HepG2 (cell line): ENCODE data around the gene RAP1GAP2.

Experiments used
- BRF2 ChIP-seq: sonication (generic); formaldehyde crosslinking; IDR thresholded peaks from 2 replicates; pipeline ENCODE4 v1.8.1; 2022; ENCODE audit warnings: mild to moderate bottlenecking, missing genetic modification reagents
- CTCF ChIP-seq: sonication (generic); formaldehyde crosslinking; IDR thresholded peaks from 2 replicates; pipeline ENCODE4 v1.5.0; 2020; ENCODE audit warnings: mild to moderate bottlenecking, missing genetic modification reagents, moderate library complexity
- YY1 ChIP-seq: IDR thresholded peaks from 2 replicates; pipeline ENCODE4 v1.6.1; 2011; ENCODE audit warnings: low read length, low read depth, moderate library complexity, mild to moderate bottlenecking; ENCODE audit not compliant: insufficient read depth, insufficient replicate concordance
- ZNF274 ChIP-seq: sonication (generic); formaldehyde crosslinking; IDR thresholded peaks from 2 replicates; pipeline ENCODE4 v1.5.1; 2020; ENCODE audit warnings: mild to moderate bottlenecking, missing genetic modification reagents
- ZSCAN20 ChIP-seq: sonication (generic); formaldehyde crosslinking; IDR thresholded peaks from 2 replicates; pipeline ENCODE4 v1.4.0; 2020; ENCODE audit warnings: missing genetic modification reagents, mild to moderate bottlenecking, borderline replicate concordance

- TF ChIP-seq CTCF (CRISPR knock-in tag) (peak; percentile 5; the same call in 1 of the 2 replicates), ZNF274 (CRISPR knock-in tag) (no peak), BRF2 (CRISPR knock-in tag) (no peak), YY1 (no peak), ZSCAN20 (no peak)
Measured at GRCh38 chr17:2755891-2756724, 40.1 kb upstream of the RAP1GAP2 start.
